ENCODE results near the gene MAGEA11. TPM values are rescaled to one million over a fixed set of nuclear protein-coding genes. Genes with fewer than 3 reads are reported as not detected.

The MAGEA11 gene, protein sequence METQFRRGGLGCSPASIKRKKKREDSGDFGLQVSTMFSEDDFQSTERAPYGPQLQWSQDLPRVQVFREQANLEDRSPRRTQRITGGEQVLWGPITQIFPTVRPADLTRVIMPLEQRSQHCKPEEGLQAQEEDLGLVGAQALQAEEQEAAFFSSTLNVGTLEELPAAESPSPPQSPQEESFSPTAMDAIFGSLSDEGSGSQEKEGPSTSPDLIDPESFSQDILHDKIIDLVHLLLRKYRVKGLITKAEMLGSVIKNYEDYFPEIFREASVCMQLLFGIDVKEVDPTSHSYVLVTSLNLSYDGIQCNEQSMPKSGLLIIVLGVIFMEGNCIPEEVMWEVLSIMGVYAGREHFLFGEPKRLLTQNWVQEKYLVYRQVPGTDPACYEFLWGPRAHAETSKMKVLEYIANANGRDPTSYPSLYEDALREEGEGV
- total RNA-seq (2022; extraction: Qiagen RNA extraction; ENCODE audit: low read depth), result not detected in 5 replicates

DNA sequence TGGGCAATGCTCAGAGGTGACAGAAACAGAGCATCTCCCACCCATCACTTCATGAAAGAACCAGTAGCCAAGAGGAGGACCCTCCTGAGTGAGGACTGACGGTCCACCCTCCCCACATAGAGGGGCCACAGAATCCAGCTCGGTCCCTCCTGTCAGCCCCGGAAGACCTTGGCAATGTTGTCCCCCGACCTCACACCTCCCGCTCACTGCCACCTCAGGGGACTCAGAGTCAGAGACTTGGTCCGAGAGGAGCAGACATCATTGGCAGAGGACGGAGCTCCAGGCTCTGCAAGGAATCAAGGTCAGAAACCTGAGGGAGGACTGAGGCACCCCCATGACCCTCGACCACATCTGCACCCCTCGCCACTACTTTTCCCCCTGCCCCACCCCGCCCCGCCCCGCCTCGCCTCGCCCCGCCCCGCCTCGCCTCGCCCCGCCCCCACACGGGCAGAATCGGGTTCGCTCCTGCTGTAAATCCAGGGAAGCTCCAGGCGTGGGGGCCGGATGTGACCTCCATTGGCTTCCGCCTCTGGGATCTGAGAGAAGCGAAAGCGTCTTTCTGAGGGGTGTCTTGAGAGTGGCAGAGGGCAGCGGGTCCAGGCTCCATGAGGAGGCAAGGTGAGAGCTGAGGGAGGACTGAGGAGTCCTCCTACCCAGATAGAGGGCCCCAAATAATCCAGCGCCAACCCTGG, at the start of gene MAGEA11:
TSS of gene MAGEA11 (plus strand) at position 516 of the 692 bp plus-strand sequence. CDS start 1,100 bp downstream, outside the sequence.

Other genes starting within 250 kb of the MAGEA11 start
- 106 to 121 TPM (median 116 TPM) in 5 replicates for gene IDS, start 206.8 kb upstream of the MAGEA11 start, total RNA-seq (2022; extraction: Qiagen RNA extraction; ENCODE audit: low read depth)
- gene EOLA1, start 171.0 kb upstream of the MAGEA11 start, total RNA-seq (2022; extraction: Qiagen RNA extraction; ENCODE audit: low read depth), result 21.3 to 22.9 TPM (median 22.2 TPM) in 5 replicates
- gene HSFX3, start 162.1 kb upstream of the MAGEA11 start, total RNA-seq (2022; extraction: Qiagen RNA extraction; ENCODE audit: low read depth), result not detected in 5 replicates
- 0.07 TPM in 1 of 5 replicates, not detected in the others for gene MAGEA9B, start 124.6 kb upstream of the MAGEA11 start, total RNA-seq (2022; extraction: Qiagen RNA extraction; ENCODE audit: low read depth)
- 0.13 TPM in 1 of 5 replicates, not detected in the others for gene HSFX2, start 116.7 kb upstream of the MAGEA11 start, total RNA-seq (2022; extraction: Qiagen RNA extraction; ENCODE audit: low read depth)
- 25.2 to 31.0 TPM (median 27.6 TPM) in 5 replicates for gene TMEM185A, start 80.3 kb upstream of the MAGEA11 start, total RNA-seq (2022; extraction: Qiagen RNA extraction; ENCODE audit: low read depth)
- 0.28 to 0.48 TPM (median 0.32 TPM) in 4 of 5 replicates, not detected in the other for gene HSFX1, start 62.0 kb downstream of the MAGEA11 start, total RNA-seq (2022; extraction: Qiagen RNA extraction; ENCODE audit: low read depth)
- gene MAGEA9, start 69.9 kb downstream of the MAGEA11 start, total RNA-seq (2022; extraction: Qiagen RNA extraction; ENCODE audit: low read depth), result not detected in 5 replicates
- gene MAGEA8, start 169.1 kb downstream of the MAGEA11 start, total RNA-seq (2022; extraction: Qiagen RNA extraction; ENCODE audit: low read depth), result not detected in 5 replicates
- gene HSFX4, start 217.5 kb downstream of the MAGEA11 start, total RNA-seq (2022; extraction: Qiagen RNA extraction; ENCODE audit: low read depth), result not detected in 5 replicates
- 54.4 to 58.8 TPM (median 57.0 TPM) in 5 replicates for gene EOLA2, start 226.4 kb downstream of the MAGEA11 start, total RNA-seq (2022; extraction: Qiagen RNA extraction; ENCODE audit: low read depth)

Measured in A549 treated with DMSO at 1 μM for 4 hours (cell line).